Caco-2 (cell line): ENCODE data around the gene SLC10A7. TPM values are rescaled to one million over a fixed set of nuclear protein-coding genes. Genes with fewer than 3 reads are reported as not detected.

Experiments used
- BruUV-seq: library from RNA; stranded (reverse); fragments of 400-500 nt; replicated peaks from 2 replicates; lab custom pipeline; 2021; lab: Mats Ljungman, UMichigan
- CTCF ChIA-PET: fragments of 300-600 bp; sonication (Branson Sonifier 250); formaldehyde crosslinking; loops from one replicate; lab custom pipeline; 2022; ENCODE audit warnings: antibody characterized with exemption; lab: Charles Lee
- POLR2A ChIA-PET: fragments of 300-600 bp; sonication (Branson Sonifier 250); formaldehyde crosslinking; loops from one replicate; lab custom pipeline; 2022; ENCODE audit warnings: antibody characterized with exemption; lab: Charles Lee
- DNase-seq, 2 experiments: peaks; one replicate each; pipeline versions ENCODE4 v3.0.0 to v3.0.0-alpha.2; 2020 to 2022
- H3K27me3 ChIP-seq: replicated peaks from 2 replicates; pipeline ENCODE4 v1.6.0; 2011; ENCODE audit warnings: low read length; ENCODE audit not compliant: control insufficient read depth, insufficient read depth
- H3K36me3 ChIP-seq: 2 replicates; pipeline ENCODE4 v1.5.1; 2011; ENCODE audit warnings: low read length; ENCODE audit not compliant: control insufficient read depth, insufficient read depth
- H3K4me1 ChIP-seq: fragments of 250-450 bp; sonication (Bioruptor Pico); 2 replicates; pipeline ENCODE4 v1.5.1; 2020; ENCODE audit warnings: mild to moderate bottlenecking
- H3K4me3 ChIP-seq: 2 replicates; pipeline ENCODE4 v1.5.1; 2011; ENCODE audit warnings: low read depth, mild to moderate bottlenecking, control low read depth, low read length
- H3K9me3 ChIP-seq: fragments of 250-450 bp; sonication (Bioruptor Pico); 2 replicates; pipeline ENCODE4 v1.5.1; 2020; ENCODE audit warnings: mild to moderate bottlenecking, moderate library complexity
- H3K27ac Mint-ChIP-seq: one replicate; pipeline ENCODE4 v1.8.0; 2022; ENCODE audit warnings: mixed read lengths; ENCODE audit not compliant: unreplicated experiment
- H3K27me3 Mint-ChIP-seq: one replicate; pipeline ENCODE4 v1.8.0; 2022; ENCODE audit warnings: mixed read lengths; ENCODE audit not compliant: insufficient read depth, unreplicated experiment
- H3K36me3 Mint-ChIP-seq: one replicate; pipeline ENCODE4 v1.8.0; 2022; ENCODE audit warnings: mild to moderate bottlenecking, mixed read lengths; ENCODE audit not compliant: insufficient read depth, unreplicated experiment
- H3K4me1 Mint-ChIP-seq: one replicate; pipeline ENCODE4 v1.8.0; 2022; ENCODE audit warnings: low read depth, mixed read lengths; ENCODE audit not compliant: unreplicated experiment
- H3K4me3 Mint-ChIP-seq: one replicate; pipeline ENCODE4 v1.8.0; 2022; ENCODE audit warnings: mild to moderate bottlenecking, moderate library complexity, mixed read lengths; ENCODE audit not compliant: unreplicated experiment
- H3K9me3 Mint-ChIP-seq: one replicate; pipeline ENCODE4 v1.8.0; 2022; ENCODE audit warnings: mixed read lengths; ENCODE audit not compliant: unreplicated experiment
- intact Hi-C: fragments of 100-400 bp; cut with micrococcal nuclease; formaldehyde crosslinking; loops from one replicate; pipeline ENCODE4 v1.10.0; 2022; ENCODE audit not compliant: unreplicated experiment
- total RNA-seq: library from RNA; stranded (reverse); gene quantifications from 2 replicates; pipeline ENCODE4 v1.2.3, GENCODE V29; 2022
- TF ChIP-seq, protein P1 (sequence below), 2 experiments: fragments of 200-600 bp in 1 of 2; IDR thresholded peaks; 1 replicate in 1 of 2; 2 replicates in 1 of 2; pipeline versions ENCODE4 v1.5.1 to v1.8.0; 2011 to 2022; ENCODE audit warnings: antibody characterized with exemption in 1 of 2, control low read depth in 1 of 2, inconsistent platforms in 1 of 2, low read depth in 1 of 2, low read length in 1 of 2, mild to moderate bottlenecking in 1 of 2, moderate library complexity in 1 of 2; ENCODE audit not compliant: insufficient read depth in 1 of 2, severe bottlenecking in 1 of 2, unreplicated experiment in 1 of 2

The SLC10A7 gene
- total RNA-seq, 1 experiment from 2014 or later = 12.1 TPM

DNA sequence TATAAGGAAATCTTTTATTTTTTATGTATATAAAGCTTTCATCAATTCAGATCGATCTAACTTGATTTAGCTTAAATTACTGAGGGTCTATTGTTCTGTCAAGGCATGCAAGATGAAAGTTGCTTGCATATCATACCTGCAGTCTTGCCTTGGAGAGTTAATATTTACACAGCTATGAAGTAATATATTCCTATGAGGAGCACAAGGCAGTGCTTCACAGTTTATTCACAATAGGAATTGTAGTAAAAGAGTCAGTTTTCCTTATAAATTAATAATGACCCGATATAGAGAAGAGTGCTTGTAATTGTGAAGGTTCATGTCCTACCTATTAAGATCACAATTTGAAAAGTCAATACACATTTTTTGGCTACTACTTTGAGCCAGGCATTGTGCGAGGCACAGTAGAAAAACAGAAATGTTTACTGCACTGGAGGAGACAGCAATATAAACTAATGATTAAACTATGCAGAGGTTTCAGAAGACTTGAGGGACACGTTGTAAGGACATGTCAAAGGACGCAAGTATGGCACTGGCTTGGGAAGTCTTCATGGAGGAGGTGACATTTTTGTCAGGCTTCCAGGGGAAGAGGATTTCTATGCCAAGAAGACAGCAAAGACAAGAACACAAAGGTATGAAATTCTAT, 268.6 kb downstream of the SLC10A7 start:
- no peak overlapping the region for H3K27ac Mint-ChIP-seq
- intact Hi-C loops = no loop called here
- no peaks in the 10 kb centered on the region for H3K36me3 Mint-ChIP-seq
- no peaks in the 10 kb centered on the region for H3K36me3 ChIP-seq
- H3K4me3 ChIP-seq = no peak overlapping the region
- ChIA-PET POLR2A (no interaction called here), CTCF (no interaction called here)
- no peaks in the 10 kb centered on the region for H3K27me3 ChIP-seq
- peaks cover 6% of the 10 kb centered on the region for H3K4me1 Mint-ChIP-seq
- peaks cover 35% of the 10 kb centered on the region for H3K4me1 ChIP-seq
- H3K27me3 Mint-ChIP-seq = no peaks in the 10 kb centered on the region
- H3K9me3 Mint-ChIP-seq = no peaks in the 10 kb centered on the region
- DNase-seq = no peak
- no peaks in the 10 kb centered on the region for H3K9me3 ChIP-seq
- BruUV-seq = no TSS peak
- TF ChIP-seq, protein P1, sequence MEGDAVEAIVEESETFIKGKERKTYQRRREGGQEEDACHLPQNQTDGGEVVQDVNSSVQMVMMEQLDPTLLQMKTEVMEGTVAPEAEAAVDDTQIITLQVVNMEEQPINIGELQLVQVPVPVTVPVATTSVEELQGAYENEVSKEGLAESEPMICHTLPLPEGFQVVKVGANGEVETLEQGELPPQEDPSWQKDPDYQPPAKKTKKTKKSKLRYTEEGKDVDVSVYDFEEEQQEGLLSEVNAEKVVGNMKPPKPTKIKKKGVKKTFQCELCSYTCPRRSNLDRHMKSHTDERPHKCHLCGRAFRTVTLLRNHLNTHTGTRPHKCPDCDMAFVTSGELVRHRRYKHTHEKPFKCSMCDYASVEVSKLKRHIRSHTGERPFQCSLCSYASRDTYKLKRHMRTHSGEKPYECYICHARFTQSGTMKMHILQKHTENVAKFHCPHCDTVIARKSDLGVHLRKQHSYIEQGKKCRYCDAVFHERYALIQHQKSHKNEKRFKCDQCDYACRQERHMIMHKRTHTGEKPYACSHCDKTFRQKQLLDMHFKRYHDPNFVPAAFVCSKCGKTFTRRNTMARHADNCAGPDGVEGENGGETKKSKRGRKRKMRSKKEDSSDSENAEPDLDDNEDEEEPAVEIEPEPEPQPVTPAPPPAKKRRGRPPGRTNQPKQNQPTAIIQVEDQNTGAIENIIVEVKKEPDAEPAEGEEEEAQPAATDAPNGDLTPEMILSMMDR (IDR thresholded peaks at IDR 0.05; ENCODE audit: insufficient read depth in 1 of 2, low read depth in 1 of 2, low read length in 1 of 2, severe bottlenecking in 1 of 2, unreplicated experiment in 1 of 2) = no peak
- no peak overlapping the region for H3K4me3 Mint-ChIP-seq

DNA sequence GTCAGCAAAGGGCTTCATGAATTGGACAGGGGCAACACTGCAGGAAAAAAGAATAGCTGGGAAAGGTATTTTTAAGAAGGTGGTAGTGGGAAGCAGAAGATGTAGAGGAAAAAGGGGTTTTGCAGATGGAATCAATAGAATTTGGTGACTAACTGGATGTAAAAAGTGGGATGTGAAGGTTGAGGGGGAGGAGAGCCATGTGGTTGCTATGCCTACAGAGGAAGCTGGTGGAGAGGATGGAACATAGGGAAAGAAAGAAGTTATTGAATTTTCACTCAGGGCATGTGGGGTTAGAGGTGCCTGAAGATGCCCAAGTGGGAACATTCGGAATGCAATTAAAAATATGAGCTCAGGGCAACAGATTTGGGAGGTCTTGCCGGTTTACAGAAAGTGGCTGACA, 274.4 kb downstream of the SLC10A7 start:
- no peaks in the 10 kb centered on the region for H3K36me3 ChIP-seq
- peaks cover 7% of the 10 kb centered on the region for H3K4me1 ChIP-seq
- H3K27me3 Mint-ChIP-seq = no peaks in the 10 kb centered on the region
- TF ChIP-seq, protein P1 (IDR thresholded peaks at IDR 0.05; ENCODE audit: insufficient read depth in 1 of 2, low read depth in 1 of 2, low read length in 1 of 2, severe bottlenecking in 1 of 2, unreplicated experiment in 1 of 2) = no peak
- no peak for DNase-seq
- H3K4me1 Mint-ChIP-seq = no peaks in the 10 kb centered on the region
- no peak overlapping the region for H3K27ac Mint-ChIP-seq
- ChIA-PET CTCF (interaction anchor here (0.5 kb wide), 1 partner anchor 1850 kb away, joined by 3 read pairs; no protein-coding TSS in a partner anchor), POLR2A (no interaction called here)
- no peaks in the 10 kb centered on the region for H3K27me3 ChIP-seq
- BruUV-seq = no TSS peak
- no peak overlapping the region for H3K4me3 ChIP-seq
- H3K4me3 Mint-ChIP-seq = no peak overlapping the region
- no peaks in the 10 kb centered on the region for H3K9me3 ChIP-seq
- H3K36me3 Mint-ChIP-seq = peaks cover 6% of the 10 kb centered on the region
- H3K9me3 Mint-ChIP-seq = no peaks in the 10 kb centered on the region
- intact Hi-C loops = no loop called here

DNA sequence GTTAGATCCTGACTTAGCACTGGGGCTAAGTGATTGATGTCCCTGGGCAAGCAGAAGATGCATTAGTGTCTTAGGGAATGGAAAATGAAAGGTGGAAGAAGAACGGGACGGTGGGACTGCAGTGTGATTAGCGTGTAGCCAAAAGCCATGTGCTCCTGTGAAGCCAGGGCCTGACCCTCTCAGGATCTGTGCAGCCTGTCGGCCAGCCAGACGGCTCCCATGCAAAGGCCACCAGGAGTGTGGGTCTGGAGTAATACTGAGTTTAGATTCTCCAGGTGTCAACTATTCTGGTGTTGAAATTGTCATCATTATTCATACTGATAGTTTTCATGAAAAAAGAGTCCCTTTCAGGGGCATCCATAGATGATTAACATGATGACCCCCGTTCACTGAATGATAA, 275.4 kb downstream of the SLC10A7 start:
- Histone ChIP-seq H3K27me3 (no peaks in the 10 kb centered on the region), H3K9me3 (no peaks in the 10 kb centered on the region), H3K36me3 (no peaks in the 10 kb centered on the region), H3K4me1 (peaks cover 9% of the 10 kb centered on the region; the same call in 1 of the 2 replicates), H3K4me3 (no peak overlapping the region)
- no peak overlapping the region for H3K27ac Mint-ChIP-seq
- no peaks in the 10 kb centered on the region for H3K27me3 Mint-ChIP-seq
- no TSS peak for BruUV-seq
- peaks cover 6% of the 10 kb centered on the region for H3K36me3 Mint-ChIP-seq
- H3K9me3 Mint-ChIP-seq = no peaks in the 10 kb centered on the region
- intact Hi-C loops = no loop called here
- DNase-seq = no peak
- H3K4me1 Mint-ChIP-seq = peaks cover 5% of the 10 kb centered on the region
- POLR2A ChIA-PET = no interaction called here
- CTCF ChIA-PET = no interaction called here
- H3K4me3 Mint-ChIP-seq = no peak overlapping the region
- TF ChIP-seq, protein P1 (IDR thresholded peaks at IDR 0.05; ENCODE audit: insufficient read depth in 1 of 2, low read depth in 1 of 2, low read length in 1 of 2, severe bottlenecking in 1 of 2, unreplicated experiment in 1 of 2) = no peak
